ENCODE measurements around the gene CCNL1. TPM values are rescaled to one million over a fixed set of nuclear protein-coding genes. Genes with fewer than 3 reads are reported as not detected.

CCNL1 gene
- total and polyA plus RNA-seq, 2 of the 4 experiments (the other 2 are of a cell fraction), result 60.9 to 83.3 TPM

- POLR2A ChIA-PET (ENCODE audit: unreplicated experiment), result interaction anchor here (1.0 to 1.2 kb wide), 2 partner anchors 233 to 239 kb away, joined by 3 to 7 read pairs; no protein-coding TSS in a partner anchor
These were observed 44.9 kb upstream of the CCNL1 start for GRCh38 chr3:157204880-157205279.

More at GRCh38 chr3:157204880-157205279, 44.9 kb upstream of the CCNL1 start:
- no peak overlapping the region; the same call in 1 of the 2 replicates for H4K91ac ChIP-seq (ENCODE audit: insufficient read depth, low read depth, low read length)
- BruUV-seq (replicated peaks), result no TSS peak
- H3K4me3 ChIP-seq (ENCODE audit: insufficient read depth, low read depth, low read length), result no peak overlapping the region
- no peak overlapping the region for H3K18ac ChIP-seq (ENCODE audit: low read depth, low read length)
- no peaks in the 10 kb centered on the region for H3K9me1 ChIP-seq (ENCODE audit: insufficient read depth, low read length)
- H2AK9ac ChIP-seq (replicated peaks; ENCODE audit: low read depth, low read length, poor library complexity), result no peak overlapping the region
- dilution Hi-C loops (cut with HindIII; ENCODE audit: low sequenced_read_pairs, unreplicated experiment) (no loop called here), intact Hi-C loops (cut with micrococcal nuclease) (loop anchor here (1.0 to 5.0 kb wide), 6 partner anchors 34 to 367 kb away; partner anchors contain the start of gene PTX3), in situ Hi-C loops (cut with MboI; ENCODE audit: low sequenced_read_pairs) (loop anchor here (5.0 kb wide), 1 partner anchor 287 kb away; no protein-coding TSS in a partner anchor)
- no peak overlapping the region for H3K23ac ChIP-seq (ENCODE audit: low read depth, low read length)
- no peak overlapping the region for H3K9ac ChIP-seq (ENCODE audit: low read depth, low read length)
- H3K27me3 ChIP-seq (ENCODE audit: control insufficient read depth, insufficient read depth, low read length), result no peaks in the 10 kb centered on the region
- no peak overlapping the region for H4K8ac ChIP-seq (ENCODE audit: low read depth in 2 of 2, low read length in 2 of 2)
- CTCF ChIA-PET, result interaction anchor here (0.5 to 1.6 kb wide), 5 partner anchors 116 to 328 kb away, joined by 3 to 4 read pairs (median 3); no protein-coding TSS in a partner anchor
- H3K14ac ChIP-seq (replicated peaks; ENCODE audit: low read depth, low read length), result no peak overlapping the region
- H3K4me2 ChIP-seq (ENCODE audit: low read depth, low read length), result no peak overlapping the region
- no peak overlapping the region for H2BK120ac ChIP-seq (ENCODE audit: low read depth, low read length)
- H2AFZ ChIP-seq (replicated peaks; ENCODE audit: low read length, poor library complexity), result no peak overlapping the region
- no peak overlapping the region for H2BK5ac ChIP-seq (ENCODE audit: low read depth, low read length, poor library complexity, severe bottlenecking)
- DNase-seq, result no peak
- no peak overlapping the region for H3K56ac ChIP-seq (ENCODE audit: extremely low read depth, insufficient read depth, low read length)
- ATAC-seq (ENCODE audit: low read depth), result no peak
- H3K79me1 ChIP-seq (ENCODE audit: low read depth in 1 of 2, low read length in 2 of 2), result no peaks in the 10 kb centered on the region
- peak overlapping the region; percentile 11; the same call in 1 of the 2 replicates for H3K4ac ChIP-seq (ENCODE audit: low read depth, low read length)
- no peaks in the 10 kb centered on the region for H3K36me3 ChIP-seq (ENCODE audit: control insufficient read depth, insufficient read depth, low read length)
- no peak for TF ChIP-seq ELK1 (IDR thresholded peaks at IDR 0.05; ENCODE audit: borderline replicate concordance, low read depth, low read length)
- no peak for TF ChIP-seq SMC3 (IDR thresholded peaks at IDR 0.05; ENCODE audit: low read depth, low read length)
- TF ChIP-seq MAFK (IDR thresholded peaks at IDR 0.05; ENCODE audit: low read depth, low read length), result no peak
- no peak for TF ChIP-seq MXI1 (IDR thresholded peaks at IDR 0.05; ENCODE audit: borderline replicate concordance, low read depth, low read length)
- TF ChIP-seq FOS (IDR thresholded peaks at IDR 0.05; ENCODE audit: low read depth, low read length), result no peak
- TF ChIP-seq POLR2A (IDR thresholded peaks at IDR 0.05; ENCODE audit: low read depth, low read length), result no peak
- no peak for TF ChIP-seq BHLHE40 (IDR thresholded peaks at IDR 0.05; ENCODE audit: low read depth, low read length)
- no peak for TF ChIP-seq CEBPB (IDR thresholded peaks at IDR 0.05; ENCODE audit: low read depth, low read length)
- TF ChIP-seq CHD1 (IDR thresholded peaks at IDR 0.05; ENCODE audit: low read depth, low read length), result no peak
- TF ChIP-seq RFX5 (IDR thresholded peaks at IDR 0.05; ENCODE audit: low read depth, low read length), result no peak
- TF ChIP-seq NFE2L2 (IDR thresholded peaks at IDR 0.05; ENCODE audit: low read depth, low read length), result no peak
- TF ChIP-seq, protein P1, sequence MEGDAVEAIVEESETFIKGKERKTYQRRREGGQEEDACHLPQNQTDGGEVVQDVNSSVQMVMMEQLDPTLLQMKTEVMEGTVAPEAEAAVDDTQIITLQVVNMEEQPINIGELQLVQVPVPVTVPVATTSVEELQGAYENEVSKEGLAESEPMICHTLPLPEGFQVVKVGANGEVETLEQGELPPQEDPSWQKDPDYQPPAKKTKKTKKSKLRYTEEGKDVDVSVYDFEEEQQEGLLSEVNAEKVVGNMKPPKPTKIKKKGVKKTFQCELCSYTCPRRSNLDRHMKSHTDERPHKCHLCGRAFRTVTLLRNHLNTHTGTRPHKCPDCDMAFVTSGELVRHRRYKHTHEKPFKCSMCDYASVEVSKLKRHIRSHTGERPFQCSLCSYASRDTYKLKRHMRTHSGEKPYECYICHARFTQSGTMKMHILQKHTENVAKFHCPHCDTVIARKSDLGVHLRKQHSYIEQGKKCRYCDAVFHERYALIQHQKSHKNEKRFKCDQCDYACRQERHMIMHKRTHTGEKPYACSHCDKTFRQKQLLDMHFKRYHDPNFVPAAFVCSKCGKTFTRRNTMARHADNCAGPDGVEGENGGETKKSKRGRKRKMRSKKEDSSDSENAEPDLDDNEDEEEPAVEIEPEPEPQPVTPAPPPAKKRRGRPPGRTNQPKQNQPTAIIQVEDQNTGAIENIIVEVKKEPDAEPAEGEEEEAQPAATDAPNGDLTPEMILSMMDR (conservative IDR thresholded peaks at IDR 0.05; ENCODE audit: low read depth, low read length), result no peak
- TF ChIP-seq RCOR1 (IDR thresholded peaks at IDR 0.05; ENCODE audit: insufficient replicate concordance, low read length), result no peak
- no peak for TF ChIP-seq MAZ (IDR thresholded peaks at IDR 0.05; ENCODE audit: borderline replicate concordance, low read depth, low read length)
- TF ChIP-seq RAD21 (IDR thresholded peaks at IDR 0.05; ENCODE audit: low read length), result no peak
- no peak overlapping the region for H2AK5ac ChIP-seq (ENCODE audit: low read depth, low read length)
- no peak overlapping the region for H4K5ac ChIP-seq (ENCODE audit: low read depth, low read length)
- no peaks in the 10 kb centered on the region for H3K9me3 ChIP-seq (ENCODE audit: control insufficient read depth, insufficient read depth, low read length)
- no peaks in the 10 kb centered on the region; the same call in 1 of the 2 replicates for H3K4me1 ChIP-seq (ENCODE audit: control insufficient read depth, insufficient read depth, low read length)
- no peak overlapping the region for H3K27ac ChIP-seq (ENCODE audit: insufficient read depth, low read length)
- H4K20me1 ChIP-seq (ENCODE audit: insufficient read depth, low read length), result no peaks in the 10 kb centered on the region
- no CpG with 5 or more reads among the region's 1 CpG for WGBS, 2 experiments (ENCODE audit: extremely low coverage in 2 of 2, insufficient read length in 1 of 2)
- peak overlapping the region; percentile 40; the same call in 1 of the 3 replicates for H2BK15ac ChIP-seq (ENCODE audit: low read depth, low read length)
- H2BK20ac ChIP-seq (ENCODE audit: low read depth, low read length), result peak overlapping the region; percentile 9

Data from IMR-90 (cell line).